ENCODE data around the gene ST3GAL3. TPM values are rescaled to one million over a fixed set of nuclear protein-coding genes. Genes with fewer than 3 reads are reported as not detected.

ST3GAL3 gene
- polyA plus RNA-seq, 2 of the 4 experiments (the other 2 are of a cell fraction), result 2.5 to 4.0 TPM

- DNase-seq (ENCODE audit: low read depth in 1 of 2, low spot score in 1 of 2), result no peak
- POLR2A ChIA-PET, result no interaction called here
- 83% methylated on average over 1 of the region's 2 CpGs for WGBS (ENCODE audit: missing lambda C conversion rate)
- H3K4me2 ChIP-seq, result no peak overlapping the region
- no peaks in the 10 kb centered on the region for H3K9me3 ChIP-seq
- peaks cover 6% of the 10 kb centered on the region; the same call in 1 of the 3 replicates for H3K4me1 ChIP-seq
- H3K27ac ChIP-seq, result peak overlapping the region in 1 of 2 experiments; percentile 46; a peak in 3 of 6 replicates
- FAIRE-seq, result no peak
- ATAC-seq, result no peak
- TF ChIP-seq HDAC2 (IDR thresholded peaks at IDR 0.05) (no peak), ZC3H11A (IDR thresholded peaks at IDR 0.05) (no peak), NPAS2 (CRISPR knock-in tag; IDR thresholded peaks at IDR 0.05; ENCODE audit: borderline replicate concordance) (no peak), RCOR1 (IDR thresholded peaks at IDR 0.05; ENCODE audit: low read depth, low read length) (no peak), TFCP2L1 (CRISPR knock-in tag; IDR thresholded peaks at IDR 0.05) (no peak), GATA3 (IDR thresholded peaks at IDR 0.05; ENCODE audit: borderline replicate concordance) (no peak), BHLHE40 (IDR thresholded peaks at IDR 0.05; ENCODE audit: low read depth, low read length) (no peak), CBX2 (IDR thresholded peaks at IDR 0.05; ENCODE audit: borderline replicate concordance, low read depth) (no peak), POLR2A (IDR thresholded peaks at IDR 0.05; ENCODE audit: low read length) (no peak), HOXB5 (CRISPR knock-in tag; IDR thresholded peaks at IDR 0.05) (no peak), MAFK (IDR thresholded peaks at IDR 0.05; ENCODE audit: partially characterized antibody) (no peak), FOSL2 (IDR thresholded peaks at IDR 0.05) (no peak), FOSL2 (CRISPR knock-in tag; IDR thresholded peaks at IDR 0.05) (no peak), CHD2 (IDR thresholded peaks at IDR 0.05; ENCODE audit: low read length, partially characterized antibody) (no peak)
- CTCF ChIA-PET, result interaction anchor here (0.8 to 4.5 kb wide), 4 partner anchors 10 to 149 kb away, joined by 3 to 27 read pairs (median 6); partner anchors contain the start of gene ARTN
- H3K4me3 ChIP-seq, result no peak overlapping the region
Observed at GRCh38 chr1:43912607-43913006, 205.3 kb downstream of the ST3GAL3 start.

- ChIA-PET POLR2A (no interaction called here), CTCF (interaction anchor here (0.9 to 4.5 kb wide), 4 partner anchors 13 to 150 kb away, joined by 4 to 27 read pairs (median 6); partner anchors contain the start of gene ARTN)
- Histone ChIP-seq H3K4me1 (peaks cover 6% of the 10 kb centered on the region; the same call in 1 of the 3 replicates), H3K4me2 (no peak overlapping the region), H3K4me3 (no peak overlapping the region), H3K27ac (peak overlapping the region in 1 of 2 experiments; percentile 46; a peak in 3 of 6 replicates), H3K9me3 (no peaks in the 10 kb centered on the region)
- ATAC-seq, result no peak
- no peak for DNase-seq (ENCODE audit: low read depth in 1 of 2, low spot score in 1 of 2)
- TF ChIP-seq MAX (IDR thresholded peaks at IDR 0.05), result no peak
- TF ChIP-seq HOXB5 (CRISPR knock-in tag; IDR thresholded peaks at IDR 0.05), result no peak
- TF ChIP-seq SMC3 (IDR thresholded peaks at IDR 0.05), result no peak
- TF ChIP-seq HMGXB4 (CRISPR knock-in tag; IDR thresholded peaks at IDR 0.05; ENCODE audit: borderline replicate concordance), result no peak
- 86% methylated on average over 7 of the region's 7 CpGs for WGBS (ENCODE audit: missing lambda C conversion rate)
- no peak for FAIRE-seq
Observed at GRCh38 chr1:43913051-43913501, 205.7 kb downstream of the ST3GAL3 start.

GRCh38 chr1:43913666-43914360 is 206.5 kb downstream of the ST3GAL3 start:
- ATAC-seq, result no peak
- WGBS (ENCODE audit: missing lambda C conversion rate), result 83% methylated on average over 17 of the region's 18 CpGs
- ChIA-PET CTCF (interaction anchor here (0.9 to 4.5 kb wide), 3 partner anchors 14 to 24 kb away, joined by 4 to 27 read pairs (median 5); partner anchors contain the start of gene ARTN), POLR2A (no interaction called here)
- Histone ChIP-seq H3K4me1 (peaks cover 6% of the 10 kb centered on the region; the same call in 1 of the 3 replicates), H3K9me3 (no peaks in the 10 kb centered on the region), H3K4me3 (no peak overlapping the region), H3K4me2 (no peak overlapping the region), H3K27ac (no peak overlapping the region)
- TF ChIP-seq CTCF (IDR thresholded peaks at IDR 0.05), result no peak
- no peak for FAIRE-seq
- no peak for DNase-seq (ENCODE audit: low read depth in 1 of 2, low spot score in 1 of 2)
